Measurements from ENCODE around the gene CSH1. TPM values are rescaled to one million over a fixed set of nuclear protein-coding genes. Genes with fewer than 3 reads are reported as not detected.
"Not testable (repeated sequence)": the region's sequence is repeated elsewhere in the genome, so short reads cannot be mapped to it uniquely, and the experiment has no call there.

CSH1 gene
- polyA plus RNA-seq, 1 donor = 2.7 TPM

DNA sequence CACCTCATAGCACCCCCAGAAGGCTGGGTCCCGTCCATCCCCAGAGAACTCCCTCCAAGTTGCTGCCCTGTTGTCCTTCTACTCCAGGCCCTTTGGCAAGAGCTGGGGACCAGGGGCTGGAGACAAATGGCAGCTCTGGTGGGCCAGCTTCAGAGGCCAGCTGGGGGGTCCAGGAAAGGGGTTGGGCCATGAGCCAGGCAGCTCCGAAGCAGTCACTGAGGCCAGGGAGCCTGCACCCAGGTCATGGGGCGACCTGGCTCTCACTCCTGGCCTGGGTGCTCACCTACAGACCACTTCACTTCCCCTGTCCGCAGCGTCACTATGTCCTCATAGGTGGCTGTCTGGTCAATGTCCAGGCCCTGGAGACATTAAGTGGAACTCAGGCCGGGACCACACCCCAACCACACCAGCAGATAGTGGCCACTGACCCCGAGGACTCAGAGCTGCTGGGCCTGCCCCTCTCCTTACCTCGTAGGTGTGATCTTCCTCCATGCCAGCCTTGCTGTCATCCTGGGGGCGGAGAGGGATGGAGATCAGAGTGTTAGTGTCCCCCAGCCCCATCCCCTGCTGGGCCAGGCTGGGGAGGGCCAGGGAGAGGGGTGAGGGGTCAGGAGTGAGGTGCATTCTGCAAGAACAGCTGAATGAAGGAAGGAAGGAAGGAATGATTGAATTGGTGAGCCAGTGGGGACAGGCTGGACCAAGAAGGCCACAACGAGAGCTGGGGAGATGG is 32.8 kb upstream of the CSH1 start:
- no peak for DNase-seq (ENCODE audit: low read depth)

DNA sequence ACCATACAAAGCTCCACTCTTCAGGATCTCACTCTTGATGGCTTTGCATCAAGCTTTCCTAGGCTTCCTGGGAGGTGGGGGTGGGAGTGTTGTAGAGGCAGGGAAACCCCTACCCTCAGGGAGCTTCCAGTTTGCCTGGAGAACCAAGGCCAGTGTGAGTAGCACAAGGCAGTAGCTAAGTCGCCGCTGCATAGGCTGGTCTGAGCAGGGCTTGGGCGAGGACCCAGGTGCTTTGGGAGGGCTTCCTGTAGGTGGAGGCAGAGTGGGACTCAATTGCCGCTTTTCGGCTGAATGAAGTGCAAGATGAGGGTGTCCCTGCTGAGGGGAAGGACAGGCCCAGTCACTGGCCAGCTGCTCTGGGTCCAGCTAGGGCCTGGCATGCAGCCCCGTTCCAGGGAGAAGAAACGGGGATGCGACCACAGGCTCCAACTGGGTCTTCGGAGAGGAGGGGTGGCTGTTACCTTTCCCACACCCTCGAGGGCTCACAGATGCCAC is 31.8 kb upstream of the CSH1 start:
- no peak for DNase-seq (ENCODE audit: low read depth)

DNA sequence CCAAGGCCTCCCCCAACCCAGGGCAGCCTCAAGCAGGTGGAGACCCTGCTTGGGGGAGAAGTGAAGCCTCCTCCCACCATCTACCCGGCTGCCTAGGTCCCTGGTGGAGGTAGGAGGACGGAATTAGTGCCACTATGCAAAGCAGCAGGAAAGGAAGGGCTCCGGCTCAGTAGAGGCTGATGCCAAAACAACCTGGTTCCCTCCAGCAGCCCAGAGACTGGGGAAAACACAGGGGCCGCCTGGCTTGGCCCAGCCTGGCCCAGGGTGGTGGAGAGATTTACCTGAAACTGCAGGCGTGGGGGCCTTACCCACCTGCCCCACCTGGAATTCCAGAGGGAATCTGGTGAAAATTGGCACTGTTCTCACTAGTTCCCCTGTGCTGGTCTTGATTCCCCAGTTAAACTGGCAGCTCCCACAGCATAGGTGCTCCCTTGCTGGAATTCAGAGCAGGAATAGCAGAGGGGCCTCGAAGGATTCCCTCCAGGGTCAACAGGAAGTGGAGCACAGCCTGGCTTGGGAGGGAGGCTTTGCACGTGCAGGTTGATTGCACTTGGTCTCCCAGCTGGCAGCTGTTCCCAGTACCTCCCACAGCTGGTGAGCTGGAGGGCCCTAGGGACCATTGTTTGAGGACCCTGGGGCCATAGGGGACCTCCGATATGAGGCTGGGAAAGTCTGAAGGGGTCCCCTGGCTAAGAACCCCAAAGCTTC is 31.2 kb upstream of the CSH1 start:
- no peak for DNase-seq (ENCODE audit: low read depth)

DNA sequence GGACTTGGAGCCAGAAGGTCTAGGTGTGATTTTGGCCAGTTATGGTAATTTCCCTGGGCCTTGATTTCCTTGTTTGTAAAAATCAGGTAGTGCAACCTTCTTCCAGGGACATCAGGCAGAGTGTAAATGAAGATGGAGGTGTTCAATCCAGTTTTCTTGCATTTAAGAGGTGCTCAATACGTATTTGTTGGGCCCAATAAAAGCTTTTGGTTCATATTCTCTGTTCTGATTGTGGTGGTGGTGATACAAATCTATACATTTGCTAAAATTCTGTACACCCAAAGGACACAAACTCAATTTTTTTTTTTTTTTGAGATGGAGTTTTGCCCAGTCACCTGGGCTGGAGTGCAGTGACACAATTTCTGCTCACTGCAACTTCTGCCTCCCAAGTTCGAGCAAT is 29.8 kb upstream of the CSH1 start:
- no peak for DNase-seq (ENCODE audit: low read depth)

DNA sequence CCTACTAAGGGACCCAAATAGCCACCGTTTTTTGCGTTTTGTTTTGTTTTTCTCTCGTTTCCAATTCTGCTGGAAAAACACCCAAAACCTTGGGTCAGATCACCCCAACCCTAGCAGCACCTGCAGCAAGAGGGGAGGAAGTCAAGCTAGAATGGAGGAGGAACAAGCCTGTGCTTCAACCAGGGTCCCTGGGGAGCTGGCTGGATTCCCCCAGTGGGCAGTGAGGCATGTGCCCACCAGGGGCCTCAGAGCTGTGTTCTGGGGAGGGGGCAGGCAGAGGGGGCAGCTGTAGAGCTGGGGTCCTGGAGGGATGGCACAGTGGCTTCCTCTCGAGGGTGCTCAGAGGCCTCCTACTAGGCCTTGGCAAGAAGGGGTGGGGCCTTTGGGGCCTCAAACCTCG is 29.2 kb upstream of the CSH1 start:
- DNase-seq (ENCODE audit: low read depth) = no peak

DNA sequence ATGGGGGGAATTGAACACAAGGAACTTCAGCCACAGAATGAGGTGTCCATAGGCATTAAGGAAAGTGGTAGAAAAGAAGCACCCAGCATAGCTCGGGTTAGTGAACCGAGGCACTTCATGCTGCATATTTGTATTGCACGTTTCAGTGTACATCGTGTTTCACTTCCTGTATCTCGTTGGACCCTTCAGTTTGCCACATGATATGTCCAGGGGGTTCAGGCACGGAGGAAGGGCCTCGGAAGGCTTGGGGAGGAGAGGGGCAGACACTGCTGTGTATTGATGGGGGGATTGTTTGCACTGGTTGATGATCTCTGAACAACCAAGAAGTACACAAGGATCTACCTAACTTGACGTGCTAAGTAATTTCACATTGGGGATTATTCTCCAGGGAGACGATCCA is 26.0 kb upstream of the CSH1 start:
- not testable (repeated sequence) for DNase-seq (ENCODE audit: low read depth)

DNA sequence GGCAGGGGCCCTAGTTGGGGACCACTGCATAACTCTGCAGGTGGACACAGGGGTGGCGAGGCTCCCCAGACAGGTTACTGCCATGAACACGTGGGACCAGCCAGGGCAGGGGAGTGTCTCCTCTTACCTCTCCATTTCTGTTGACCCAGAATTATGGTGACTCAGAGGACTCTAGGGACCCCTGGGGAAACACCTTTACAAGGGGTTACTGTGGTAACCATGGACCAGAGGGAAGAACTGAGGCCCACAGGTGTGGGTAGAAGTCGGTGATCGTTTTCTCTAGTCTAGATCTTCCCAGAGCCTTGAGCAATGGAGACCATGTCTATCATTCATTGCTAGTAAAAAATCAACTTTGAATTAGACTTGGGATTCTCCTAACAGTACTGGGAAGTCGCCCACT is 24.4 kb upstream of the CSH1 start:
- not testable (repeated sequence) for DNase-seq (ENCODE audit: low read depth)

DNA sequence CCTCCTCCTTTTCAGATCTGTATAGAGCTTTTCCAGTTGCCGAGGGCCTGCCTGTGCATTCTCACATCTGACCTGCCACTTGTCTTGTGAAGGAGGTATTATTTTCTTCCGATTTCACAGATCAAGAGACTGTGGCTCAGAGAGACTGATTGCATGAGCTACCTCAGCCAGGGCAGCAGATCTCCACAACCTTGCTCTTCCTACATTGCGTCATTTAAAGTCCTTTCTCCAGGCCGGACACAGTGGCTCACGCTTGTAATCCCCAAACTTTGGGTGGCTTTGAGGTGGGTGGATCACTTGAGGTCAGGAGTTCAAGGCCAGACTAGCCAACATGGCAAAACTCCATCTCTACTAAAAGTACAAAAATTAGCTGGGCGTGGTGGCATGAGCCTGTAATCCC is 23.7 kb upstream of the CSH1 start:
- DNase-seq (ENCODE audit: low read depth) = not testable (repeated sequence)

DNA sequence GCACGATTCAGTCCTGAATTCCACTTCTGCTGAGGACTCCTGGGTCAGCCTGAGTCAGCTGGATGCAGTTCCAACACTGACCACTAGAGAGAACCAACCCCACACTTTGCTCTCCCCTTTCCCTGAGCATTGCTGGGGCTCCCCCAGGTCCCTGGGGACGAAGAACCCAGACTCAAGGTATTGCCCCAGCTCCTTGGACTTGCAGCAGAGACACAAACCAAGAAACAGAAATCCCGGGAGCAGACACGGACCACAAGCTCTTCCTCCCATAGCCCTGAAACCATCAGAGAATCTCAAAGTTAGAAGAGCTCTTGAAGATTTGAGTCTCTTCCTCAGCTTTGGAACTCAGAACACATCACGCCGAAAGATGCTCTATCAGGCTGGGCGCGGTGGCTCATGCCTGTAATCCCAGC is 22.9 kb upstream of the CSH1 start:
- DNase-seq (ENCODE audit: low read depth) = peak; percentile 28

DNA sequence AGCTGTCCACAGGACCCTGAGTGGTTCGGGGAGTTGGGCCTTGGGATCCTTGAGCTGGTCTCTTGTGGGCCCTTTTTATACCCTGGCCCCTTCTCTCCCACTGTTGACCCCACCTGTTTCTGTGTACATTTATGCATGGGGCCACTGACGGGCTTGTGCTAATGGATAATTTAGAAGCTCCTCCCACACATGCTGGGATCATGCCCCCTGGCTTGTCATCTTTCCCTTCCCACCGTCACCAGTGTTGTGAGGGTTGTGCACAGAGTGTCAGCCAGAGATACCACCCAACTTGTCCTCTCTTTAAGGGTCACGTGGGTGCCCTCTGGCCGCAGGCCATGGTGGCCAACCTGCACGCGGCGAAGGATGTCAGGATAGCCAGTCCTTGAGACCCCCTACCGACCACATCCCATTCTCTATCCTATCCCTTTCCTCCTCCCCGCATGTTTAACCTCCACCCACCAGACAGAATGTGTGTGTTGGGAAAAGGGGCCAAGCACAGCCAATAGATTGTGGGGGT is 22.5 kb upstream of the CSH1 start, which contains the start of gene GH1:
TSS of gene GH1 (minus strand) at position 51 of the 517 bp plus-strand sequence. CDS start 63 bp downstream, outside the sequence.
- DNase-seq (ENCODE audit: low read depth) = not testable (repeated sequence)

DNA sequence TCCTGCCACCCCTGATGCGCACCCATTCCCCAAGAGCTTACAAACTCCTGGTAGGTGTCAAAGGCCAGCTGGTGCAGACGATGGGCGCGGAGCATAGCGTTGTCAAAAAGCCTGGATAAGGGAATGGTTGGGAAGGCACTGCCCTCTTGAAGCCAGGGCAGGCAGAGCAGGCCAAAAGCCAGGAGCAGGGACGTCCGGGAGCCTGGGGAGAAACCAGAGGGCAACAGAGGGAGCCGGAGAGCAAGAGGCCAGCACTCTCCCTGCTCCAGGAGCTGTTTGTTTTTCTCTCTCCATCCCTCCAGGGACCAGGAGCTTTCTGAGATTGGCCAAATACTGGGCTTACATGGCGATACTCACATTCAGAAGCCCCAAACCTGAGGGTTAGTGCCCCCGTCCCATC is 21.9 kb upstream of the CSH1 start:
- no peak for DNase-seq (ENCODE audit: low read depth)

DNA sequence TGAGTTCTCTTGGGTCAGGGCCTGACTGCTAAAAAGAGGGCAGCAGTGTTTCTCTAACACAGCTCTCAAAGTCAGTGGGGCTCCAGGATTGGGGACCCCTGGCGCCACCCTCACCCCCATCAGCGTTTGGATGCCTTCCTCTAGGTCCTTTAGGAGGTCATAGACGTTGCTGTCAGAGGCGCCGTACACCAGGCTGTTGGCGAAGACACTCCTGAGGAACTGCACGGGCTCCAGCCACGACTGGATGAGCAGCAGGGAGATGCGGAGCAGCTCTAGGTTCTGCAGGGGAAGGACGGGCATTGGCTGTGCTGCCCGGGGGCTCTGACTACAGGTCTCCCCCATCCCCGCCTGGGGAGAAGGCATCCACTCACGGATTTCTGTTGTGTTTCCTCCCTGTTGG is 21.3 kb upstream of the CSH1 start:
- no peak for DNase-seq (ENCODE audit: low read depth)

DNA sequence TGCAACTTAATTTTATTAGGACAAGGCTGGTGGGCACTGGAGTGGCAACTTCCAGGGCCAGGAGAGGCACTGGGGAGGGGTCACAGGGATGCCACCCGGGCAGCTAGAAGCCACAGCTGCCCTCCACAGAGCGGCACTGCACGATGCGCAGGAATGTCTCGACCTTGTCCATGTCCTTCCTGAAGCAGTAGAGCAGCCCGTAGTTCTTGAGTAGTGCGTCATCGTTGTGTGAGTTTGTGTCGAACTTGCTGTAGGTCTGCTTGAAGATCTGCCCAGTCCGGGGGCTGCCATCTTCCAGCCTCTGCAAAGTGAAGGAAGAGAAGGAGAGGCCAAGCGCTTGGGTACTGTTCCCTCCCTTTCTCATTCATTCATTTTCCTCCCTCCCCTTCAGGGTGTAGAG is 20.8 kb upstream of the CSH1 start:
- not testable (repeated sequence) for DNase-seq (ENCODE audit: low read depth)

DNA sequence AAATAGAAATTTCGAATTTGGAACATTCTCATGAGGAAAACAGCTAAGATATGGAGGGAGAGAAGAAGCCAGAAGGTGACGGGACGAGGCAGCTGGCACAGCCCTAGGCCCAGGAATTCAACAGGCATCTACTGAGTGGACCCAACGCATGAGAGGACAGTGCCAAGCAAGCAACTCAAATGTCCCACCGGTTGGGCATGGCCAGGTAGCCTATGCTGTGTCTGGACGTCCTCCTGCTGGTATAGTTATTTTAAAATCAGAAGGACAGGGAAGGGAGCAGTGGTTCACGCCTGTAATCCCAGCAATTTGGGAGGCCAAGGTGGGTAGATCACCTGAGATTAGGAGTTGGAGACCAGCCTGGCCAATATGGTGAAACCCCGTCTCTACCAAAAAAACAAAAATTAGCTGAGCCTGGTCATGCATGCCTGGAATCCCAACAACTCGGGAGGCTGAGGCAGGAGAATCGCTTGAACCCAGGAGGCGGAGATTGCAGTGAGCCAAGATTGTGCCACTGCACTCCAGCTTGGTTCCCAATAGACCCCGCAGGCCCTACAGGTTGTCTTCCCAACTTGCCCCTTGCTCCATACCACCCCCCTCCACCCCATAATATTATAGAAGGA is 20.3 kb upstream of the CSH1 start:
- no peak for DNase-seq (ENCODE audit: low read depth)

DNA sequence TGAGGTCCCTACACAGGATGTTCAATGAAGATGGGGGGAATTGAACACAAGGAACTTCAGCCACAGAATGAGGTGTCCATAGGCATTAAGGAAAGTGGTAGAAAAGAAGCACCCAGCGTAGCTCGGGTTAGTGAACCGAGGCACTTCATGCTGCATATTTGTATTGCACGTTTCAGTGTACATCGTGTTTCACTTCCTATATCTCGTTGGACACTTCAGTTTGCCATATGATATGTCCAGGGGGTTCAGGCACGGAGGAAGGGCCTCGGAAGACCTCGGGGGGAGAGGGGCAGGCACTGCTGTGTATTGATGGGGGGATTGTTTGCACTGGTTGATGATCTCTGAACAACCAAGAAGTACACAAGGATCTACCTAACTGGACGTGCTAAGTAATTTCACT is 19.4 kb upstream of the CSH1 start:
- DNase-seq (ENCODE audit: low read depth) = not testable (repeated sequence)

DNA sequence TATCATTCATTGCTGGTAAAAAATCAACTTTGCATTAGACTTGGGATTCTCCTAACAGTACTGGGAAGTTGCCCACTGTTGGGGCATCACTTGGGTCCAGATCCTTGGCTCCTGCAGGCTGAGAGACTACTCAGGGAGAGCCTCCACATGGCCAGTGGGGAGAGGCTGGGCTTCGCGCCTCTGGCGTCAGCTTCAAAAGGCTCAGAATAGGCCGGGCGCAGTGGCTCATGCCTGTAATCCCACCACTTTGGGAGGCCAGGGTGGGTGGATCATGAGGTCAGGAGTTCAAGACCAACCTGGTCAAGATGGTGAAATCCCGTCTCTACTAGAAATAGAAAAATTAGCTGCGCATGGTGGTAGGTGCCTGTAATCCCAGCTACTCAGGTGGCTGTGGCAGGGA is 18.1 kb upstream of the CSH1 start:
- DNase-seq (ENCODE audit: low read depth) = no peak

DNA sequence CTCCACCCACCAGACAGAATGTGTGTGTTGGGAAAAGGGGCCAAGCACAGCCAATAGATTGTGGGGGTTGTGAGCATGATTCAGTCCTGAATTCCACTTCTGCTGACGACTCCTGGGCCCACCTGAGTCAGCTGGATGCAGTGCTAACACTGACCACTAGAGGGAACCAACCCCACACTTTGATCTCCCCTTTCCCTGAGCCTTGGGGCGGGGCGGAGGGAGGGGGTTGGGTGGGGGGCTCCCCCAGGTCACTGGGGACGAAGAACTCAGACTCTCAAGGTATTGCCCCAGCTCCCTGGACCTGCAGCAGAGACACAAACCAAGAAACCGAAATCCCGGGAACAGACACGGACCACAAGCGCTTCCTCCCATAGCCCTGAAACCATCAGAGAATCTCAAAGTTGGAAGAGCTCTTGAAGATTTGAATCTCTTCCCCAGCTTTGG is 15.3 kb upstream of the CSH1 start:
- no peak for DNase-seq (ENCODE audit: low read depth)

DNA sequence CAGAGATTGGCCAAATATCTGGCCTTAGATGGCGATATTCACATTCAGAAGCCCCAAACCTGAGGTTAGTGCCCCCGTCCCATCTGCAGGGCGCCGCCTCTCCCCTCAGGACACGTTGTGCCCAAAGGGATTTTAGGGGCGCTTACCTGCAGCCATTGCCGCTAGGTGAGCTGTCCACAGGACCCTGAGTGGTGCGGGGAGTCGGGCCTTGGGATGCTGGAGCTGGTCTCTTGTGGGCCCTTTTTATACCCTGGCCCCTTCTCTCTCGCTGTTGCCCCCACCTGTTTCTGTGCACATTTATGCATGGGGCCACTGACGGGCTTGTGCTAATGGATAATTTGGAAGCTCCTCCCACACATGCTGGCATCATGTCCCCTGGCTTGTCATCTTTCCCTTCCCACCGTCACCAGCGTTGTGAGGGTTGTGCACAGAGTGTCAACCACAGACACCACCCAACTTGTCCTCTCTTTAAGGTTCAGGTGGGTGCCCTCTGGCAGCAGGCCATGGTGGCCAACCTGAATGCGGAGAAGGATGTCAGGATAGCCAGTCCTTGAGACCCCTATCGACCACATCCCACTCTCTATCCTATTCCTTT is 14.8 kb upstream of the CSH1 start, which contains the start of gene CSHL1:
TSS of gene CSHL1 (minus strand) at position 218 of the 595 bp plus-strand sequence. CDS start at position 156, 62 bp downstream.
- DNase-seq (ENCODE audit: low read depth) = no peak

DNA sequence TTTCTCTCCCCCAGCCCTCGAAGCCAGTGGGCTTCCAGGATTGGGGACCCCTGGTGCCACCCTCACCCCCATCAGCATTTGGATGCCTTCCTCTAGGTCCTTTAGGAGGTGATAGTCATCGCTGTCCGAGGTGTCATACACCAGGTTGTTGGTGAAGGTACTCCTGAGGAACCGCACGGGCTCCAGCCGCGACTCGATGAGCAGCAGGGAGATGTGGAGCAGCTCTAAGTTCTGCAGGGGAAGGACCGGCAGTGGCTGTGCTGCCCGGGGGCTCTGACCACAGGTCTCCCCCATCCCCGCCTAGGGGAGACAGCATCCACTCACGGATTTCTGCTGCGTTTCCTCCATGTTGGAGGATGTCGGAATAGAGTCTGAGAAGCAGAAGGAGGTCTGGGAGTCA is 13.7 kb upstream of the CSH1 start:
- DNase-seq (ENCODE audit: low read depth) = no peak

DNA sequence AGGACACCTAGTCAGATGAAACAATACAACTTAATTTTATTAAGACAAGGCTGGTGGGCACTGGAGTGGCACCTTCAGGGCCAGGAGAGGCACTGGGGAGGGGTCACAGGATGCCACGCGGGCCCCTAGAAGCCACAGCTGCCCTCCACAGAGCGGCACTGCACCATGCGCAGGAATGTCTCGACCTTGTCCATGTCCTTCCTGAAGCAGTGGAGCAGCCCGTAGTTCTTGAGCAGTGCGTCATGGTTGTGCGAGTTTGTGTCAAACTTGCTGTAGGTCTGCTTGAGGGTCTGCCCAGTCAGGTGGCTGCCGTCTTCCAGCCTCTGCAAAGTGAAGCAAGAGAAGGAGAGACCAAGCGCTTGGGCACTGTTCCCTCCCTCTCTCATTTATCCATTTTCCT is 13.2 kb upstream of the CSH1 start:
- not testable (repeated sequence) for DNase-seq (ENCODE audit: low read depth)

DNA sequence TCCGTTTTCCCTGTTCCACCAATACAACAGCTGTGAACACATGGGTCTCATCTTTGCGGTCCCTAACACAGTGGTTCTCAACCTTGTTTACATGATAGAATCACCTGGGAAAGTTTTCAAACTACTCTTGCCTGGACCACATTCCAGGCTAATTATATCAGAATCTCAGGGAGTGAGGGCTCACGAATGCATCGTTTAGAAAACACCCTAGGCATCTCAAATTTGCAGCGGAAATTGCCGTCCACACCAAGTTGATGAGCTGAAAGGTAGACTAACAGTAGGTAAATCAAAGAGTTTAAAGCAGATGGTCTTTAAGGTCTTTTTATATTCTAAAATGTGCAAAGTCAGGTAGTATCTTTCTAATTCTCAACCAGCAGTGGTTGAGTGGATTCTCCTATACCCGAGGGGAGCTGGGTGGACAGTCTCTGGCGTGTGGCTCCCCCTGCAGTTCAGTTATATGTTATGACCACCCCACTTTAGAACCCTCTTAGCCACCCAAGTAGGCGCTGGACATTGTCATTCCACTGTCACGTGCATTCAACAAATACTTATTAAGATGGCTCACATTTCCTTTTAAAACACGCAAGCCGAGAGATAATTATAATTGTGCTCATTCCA is 10.9 kb upstream of the CSH1 start:
- not testable (repeated sequence) for DNase-seq (ENCODE audit: low read depth)
